Pulmonary artery endothelial cell (primary cell): ENCODE results near the gene MICALL1. TPM values are rescaled to one million over a fixed set of nuclear protein-coding genes. Genes with fewer than 3 reads are reported as not detected.

Source experiments
- DNase-seq: peaks from one replicate; pipeline ENCODE4 v3.0.0-alpha.2; 2011; ENCODE audit warnings: low read depth, low spot score
- total RNA-seq: library from RNA; depleted of rRNA; stranded (reverse); fragments of >200 nt; gene quantifications from 2 replicates; pipeline ENCODE4 v1.2.3, GENCODE V29; 2014

The MICALL1 gene
- total RNA-seq, 1 donor from 2014 or later = 24.5 TPM

GRCh38 chr22:37904572-37905533, 1.2 kb upstream of the MICALL1 start:
- DNase-seq = peak; percentile 78

DNA sequence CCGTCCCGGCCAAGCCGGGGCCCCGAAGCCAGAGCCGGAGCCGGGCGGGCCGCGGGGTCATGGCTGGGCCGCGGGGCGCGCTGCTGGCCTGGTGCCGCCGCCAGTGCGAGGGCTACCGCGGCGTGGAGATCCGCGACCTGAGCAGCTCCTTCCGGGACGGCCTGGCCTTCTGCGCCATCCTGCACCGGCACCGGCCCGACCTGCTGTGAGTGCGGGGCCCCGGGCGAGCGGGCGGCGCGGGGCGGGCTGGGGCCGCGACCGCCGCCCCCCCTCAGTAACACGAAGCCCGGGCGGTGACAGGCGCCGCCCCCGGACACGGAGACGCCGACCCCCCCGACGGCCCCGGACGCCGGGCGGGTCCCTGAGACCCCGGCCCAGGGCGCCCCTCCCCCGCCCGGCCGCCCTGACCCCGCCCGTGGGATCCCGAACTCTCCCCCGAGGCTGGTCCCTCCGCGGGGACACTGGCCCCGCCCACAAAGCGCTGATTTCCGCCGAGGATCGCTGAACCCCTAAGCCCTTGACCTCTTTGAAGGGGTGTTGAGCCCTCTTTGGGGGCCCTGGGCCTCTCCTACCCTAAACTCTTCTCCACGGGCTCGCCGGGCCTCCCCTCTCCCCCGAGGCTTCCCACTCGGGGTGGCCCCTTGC, 389 bp downstream of the MICALL1 start:
- DNase-seq = no peak

DNA sequence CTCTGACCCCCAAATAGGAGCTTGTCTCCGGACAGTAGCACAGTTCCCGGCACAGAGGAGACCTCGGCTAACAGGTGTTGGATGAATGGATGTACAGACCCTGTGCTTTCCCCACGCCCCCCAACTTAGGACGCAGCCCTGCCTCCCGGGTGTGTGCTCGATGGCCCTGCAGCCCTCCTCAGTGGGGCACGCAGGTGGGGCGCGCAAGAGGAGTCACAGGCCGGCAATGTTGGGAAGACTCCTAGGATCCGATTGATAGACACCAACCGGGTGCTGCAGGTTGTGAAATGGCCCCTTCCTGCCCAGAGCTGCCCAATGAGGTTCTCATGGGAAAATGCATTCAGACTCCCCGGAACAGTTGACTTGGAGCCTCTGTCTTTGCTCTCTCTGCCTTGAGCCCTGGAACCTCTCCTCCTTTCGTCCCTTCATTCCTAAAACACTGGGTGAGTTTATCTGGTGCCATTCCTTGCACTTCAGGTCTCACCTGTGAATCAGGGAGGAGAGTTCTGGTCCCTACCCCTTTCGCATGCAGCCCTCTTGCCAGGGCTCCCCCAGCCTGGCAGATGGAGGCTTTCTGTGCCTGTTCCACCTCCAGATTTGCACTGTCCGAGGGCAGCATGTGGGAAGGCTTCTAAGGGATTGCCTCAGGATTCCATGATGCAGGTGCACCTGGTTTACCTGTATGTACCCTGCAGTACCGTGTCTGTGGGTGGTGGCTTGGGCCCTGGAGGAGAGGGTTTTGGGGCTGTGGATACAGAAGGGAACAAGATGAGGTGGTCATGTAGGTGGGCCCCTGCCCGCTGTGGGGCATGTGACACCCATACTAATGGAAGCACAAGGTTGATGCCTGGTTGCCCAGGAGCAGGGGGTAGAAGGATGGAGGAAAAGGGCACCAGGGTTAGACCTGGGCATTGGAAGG, 1.2 kb downstream of the MICALL1 start:
- no peak for DNase-seq

GRCh38 chr22:37909766-37910165, 3.7 kb downstream of the MICALL1 start:
- no peak for DNase-seq

DNA sequence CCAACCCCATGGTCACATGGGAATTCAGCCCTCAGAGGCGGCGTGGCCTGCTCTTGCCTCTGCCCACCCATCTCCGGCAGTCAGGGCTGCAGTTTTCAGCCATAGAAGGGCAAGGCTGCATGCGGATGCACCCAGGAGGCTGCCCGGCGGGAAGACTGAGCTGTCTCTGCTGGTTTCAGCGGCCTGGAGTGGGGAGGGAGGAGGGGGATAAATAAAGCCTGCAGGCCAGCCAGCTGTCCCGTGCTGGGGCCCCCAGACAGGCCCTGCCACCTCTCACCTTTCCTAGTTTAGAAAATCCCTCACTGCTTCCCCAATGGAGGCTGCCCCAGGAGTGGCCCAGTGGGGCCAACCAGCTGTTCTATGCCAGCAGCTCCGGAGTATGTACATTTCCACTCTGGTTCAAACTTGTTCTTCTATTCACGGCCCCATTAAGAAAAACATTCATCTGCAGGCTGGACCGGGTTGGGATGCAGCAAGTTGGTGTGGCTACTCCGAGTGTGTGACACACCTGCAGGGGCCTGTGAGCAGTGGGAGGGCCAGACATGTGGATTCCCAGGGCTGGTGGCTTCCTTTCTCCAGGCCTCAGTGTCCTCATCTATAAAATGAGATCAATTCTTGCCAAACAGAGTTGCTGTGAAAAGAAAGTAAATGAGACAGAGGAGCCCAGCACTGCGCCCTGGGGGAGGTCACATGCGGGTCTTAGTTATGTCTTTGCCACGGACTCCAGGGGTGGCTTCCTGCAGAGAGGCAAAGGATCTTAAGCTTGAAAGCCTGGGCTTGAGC, 5.0 kb downstream of the MICALL1 start:
- DNase-seq = no peak

DNA sequence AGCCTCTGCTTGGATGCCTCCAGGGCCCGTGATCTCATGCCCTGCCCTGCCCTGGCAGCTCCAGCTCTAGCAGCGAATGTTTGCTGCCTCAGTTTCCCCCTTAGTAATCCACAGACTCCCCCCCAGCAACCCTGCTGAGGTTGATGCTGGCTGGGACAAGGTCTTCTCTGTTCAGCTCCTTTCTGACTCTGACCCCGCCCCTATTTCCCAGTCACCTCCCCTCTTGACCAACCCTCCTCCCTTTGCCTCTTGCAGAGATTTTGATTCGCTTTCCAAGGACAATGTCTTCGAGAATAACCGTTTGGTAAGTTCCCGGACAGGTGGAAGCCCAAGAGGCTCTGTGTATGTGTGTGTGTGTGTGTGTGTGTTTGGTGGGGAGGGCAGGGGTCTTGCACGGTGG, 5.6 kb downstream of the MICALL1 start:
- no peak for DNase-seq

GRCh38 chr22:37912171-37912570, 6.1 kb downstream of the MICALL1 start:
- DNase-seq = no peak

GRCh38 chr22:37913233-37913721, 7.2 kb downstream of the MICALL1 start:
- DNase-seq = no peak

- DNase-seq = no peak
Observed at GRCh38 chr22:37916311-37916710, 10.2 kb downstream of the MICALL1 start.

GRCh38 chr22:37917874-37918548, 11.9 kb downstream of the MICALL1 start:
- no peak for DNase-seq

DNA sequence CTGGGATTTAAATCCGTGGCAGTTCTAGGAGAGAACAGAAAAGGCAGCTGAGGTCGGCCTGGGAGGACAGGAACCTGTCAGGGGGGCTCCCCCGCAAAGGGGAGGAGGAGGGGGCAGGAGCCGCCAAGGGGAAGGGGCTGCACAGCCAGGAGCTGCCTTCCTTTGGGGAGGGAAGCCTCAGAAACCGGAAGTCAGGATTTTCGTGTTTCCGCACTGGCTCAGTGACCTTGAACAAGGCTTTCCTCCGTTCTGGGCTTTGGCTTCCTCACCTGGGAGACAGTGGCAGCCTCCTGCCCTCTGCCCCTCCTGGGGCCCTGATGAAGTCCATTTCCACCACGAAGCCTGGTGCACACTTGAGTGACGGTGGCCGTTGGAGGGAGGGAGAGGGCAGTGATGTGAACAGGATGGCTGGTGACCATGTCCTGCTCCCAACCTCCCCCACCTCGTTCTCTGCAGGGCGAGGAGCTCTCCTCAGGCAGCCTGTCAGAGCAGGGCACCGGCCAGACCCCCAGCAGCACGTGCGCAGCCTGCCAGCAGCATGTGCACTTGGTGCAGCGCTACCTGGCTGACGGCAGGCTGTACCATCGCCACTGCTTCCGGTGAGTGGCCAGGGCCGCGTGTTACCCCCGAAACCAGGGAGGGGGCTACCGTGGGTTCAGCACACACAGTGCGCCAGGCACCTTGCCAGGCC, 12.6 kb downstream of the MICALL1 start:
- no peak for DNase-seq

- DNase-seq = no peak
Observed at GRCh38 chr22:37920126-37920525, 14.0 kb downstream of the MICALL1 start.

DNA sequence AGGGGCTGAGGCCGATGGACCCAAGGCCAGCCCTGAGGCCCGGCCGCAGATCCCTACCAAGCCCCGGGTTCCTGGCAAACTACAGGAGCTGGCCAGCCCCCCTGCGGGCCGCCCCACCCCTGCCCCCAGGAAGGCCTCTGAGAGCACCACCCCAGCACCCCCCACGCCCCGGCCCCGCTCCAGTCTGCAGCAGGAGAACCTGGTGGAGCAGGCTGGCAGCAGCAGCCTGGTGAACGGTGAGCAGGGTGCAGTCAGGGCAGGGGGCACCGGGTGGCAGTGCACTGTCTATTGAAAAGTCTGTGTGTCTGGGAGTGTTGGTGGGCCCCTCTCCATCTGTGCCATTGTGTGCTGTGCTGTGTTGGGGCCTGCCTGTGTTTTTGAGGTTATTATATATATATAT, 16.1 kb downstream of the MICALL1 start:
- DNase-seq = no peak

- no peak for DNase-seq
Observed at GRCh38 chr22:37923927-37924326, 17.8 kb downstream of the MICALL1 start.

DNA sequence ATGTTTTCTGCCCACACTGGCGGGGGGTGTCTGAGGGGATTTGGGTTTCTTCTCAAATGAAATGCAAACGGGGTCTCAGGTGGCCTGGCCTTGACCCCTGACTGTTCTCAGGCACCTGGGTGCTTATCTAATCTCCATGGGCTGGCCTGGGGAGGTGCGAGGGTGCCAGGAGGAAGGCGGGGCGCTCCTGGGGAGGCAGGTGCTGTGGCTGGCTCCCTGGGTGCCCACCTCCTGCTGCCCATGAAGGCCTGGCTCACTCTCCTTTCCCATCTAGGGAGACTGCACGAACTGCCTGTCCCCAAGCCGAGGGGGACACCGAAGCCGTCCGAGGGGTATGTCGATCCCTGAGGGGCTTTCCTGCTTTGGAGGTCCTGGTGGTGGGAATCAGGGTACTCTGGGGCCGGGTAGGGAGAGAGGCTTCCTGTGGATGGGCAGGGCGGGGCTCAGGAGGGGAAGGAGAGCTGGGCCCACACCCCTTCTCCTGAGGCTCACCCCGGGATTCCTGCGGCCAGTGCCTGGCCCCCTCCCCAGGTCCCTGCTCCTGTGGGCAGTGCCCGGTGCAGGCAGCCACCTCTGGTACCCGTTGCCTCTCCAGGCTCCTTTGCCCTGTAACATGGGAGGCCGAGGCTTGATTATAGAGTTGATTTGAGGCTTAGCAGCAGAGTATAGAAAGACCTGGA, 18.4 kb downstream of the MICALL1 start:
- DNase-seq = no peak

GRCh38 chr22:37925330-37925729, 19.2 kb downstream of the MICALL1 start:
- DNase-seq = no peak

- no peak for DNase-seq
Observed at GRCh38 chr22:37925767-37926166, 19.7 kb downstream of the MICALL1 start.

DNA sequence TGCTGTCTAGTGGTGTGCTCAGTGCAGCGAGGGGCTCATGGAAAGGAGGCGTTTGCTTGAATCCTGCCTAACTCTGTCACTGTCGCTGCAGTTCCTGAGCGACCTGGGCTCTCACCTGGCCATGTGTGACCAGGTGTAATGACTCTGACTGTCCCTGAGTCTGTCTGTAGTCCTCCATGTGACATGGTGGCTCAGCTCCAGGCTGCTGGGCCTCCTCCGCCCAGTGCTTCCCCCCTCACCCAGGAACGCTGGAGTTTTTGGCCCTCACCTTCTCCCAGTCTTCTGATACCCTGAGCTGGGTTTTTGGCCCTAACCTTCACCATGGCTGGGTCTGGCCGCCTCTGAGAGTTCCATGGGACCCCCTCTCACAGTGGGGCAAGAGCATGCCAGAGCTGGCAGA, 20.3 kb downstream of the MICALL1 start:
- no peak for DNase-seq
